ENCODE results near the gene PID1.
"Not testable (repeated sequence)": the region's sequence is repeated elsewhere in the genome, so short reads cannot be mapped to it uniquely, and the experiment has no call there.

Gene PID1

GRCh38 chr2:229084447-229084846 lies 186.6 kb downstream of the PID1 start:
- Histone ChIP-seq H3K36me3 (ENCODE audit: insufficient read depth, low read length) (no peaks in the 10 kb centered on the region), H3K79me2 (ENCODE audit: control insufficient read depth, insufficient read depth, low read length, unreplicated experiment) (no peaks in the 10 kb centered on the region), H3K4me3 (ENCODE audit: low read depth, low read length) (no peak overlapping the region), H2AFZ (ENCODE audit: low read length, unreplicated experiment) (no peak overlapping the region), H3K27me3 (ENCODE audit: insufficient read depth, low read length) (no peaks in the 10 kb centered on the region), H3K27ac (ENCODE audit: low read depth, low read length) (no peak overlapping the region), H3K4me1 (ENCODE audit: control insufficient read depth, insufficient read depth, low read length, unreplicated experiment) (no peaks in the 10 kb centered on the region)

- Histone ChIP-seq H3K4me1 (ENCODE audit: control insufficient read depth, insufficient read depth, low read length, unreplicated experiment) (no peaks in the 10 kb centered on the region), H3K27ac (ENCODE audit: low read depth, low read length) (no peak overlapping the region), H3K27me3 (ENCODE audit: insufficient read depth, low read length) (no peaks in the 10 kb centered on the region)
Measured at GRCh38 chr2:229083606-229084340, 187.3 kb downstream of the PID1 start.

GRCh38 chr2:229081411-229081810 lies 189.7 kb downstream of the PID1 start:
- no peaks in the 10 kb centered on the region for H3K4me1 ChIP-seq (ENCODE audit: control insufficient read depth, insufficient read depth, low read length, unreplicated experiment)
- H2AFZ ChIP-seq (ENCODE audit: low read length, unreplicated experiment) = no peak overlapping the region

More at GRCh38 chr2:229083606-229084340, 187.3 kb downstream of the PID1 start:
- Histone ChIP-seq H3K4me3 (ENCODE audit: low read depth, low read length) (no peak overlapping the region), H3K36me3 (ENCODE audit: insufficient read depth, low read length) (no peaks in the 10 kb centered on the region), H2AFZ (ENCODE audit: low read length, unreplicated experiment) (no peak overlapping the region), H3K79me2 (ENCODE audit: control insufficient read depth, insufficient read depth, low read length, unreplicated experiment) (no peaks in the 10 kb centered on the region)

GRCh38 chr2:229080172-229080571 lies 190.9 kb downstream of the PID1 start:
- no peak overlapping the region for H2AFZ ChIP-seq (ENCODE audit: low read length, unreplicated experiment)
- no peak overlapping the region for H3K4me3 ChIP-seq (ENCODE audit: low read depth, low read length)
- no peaks in the 10 kb centered on the region for H3K27me3 ChIP-seq (ENCODE audit: insufficient read depth, low read length)
- no peak overlapping the region for H3K27ac ChIP-seq (ENCODE audit: low read depth, low read length)
- no peaks in the 10 kb centered on the region for H3K36me3 ChIP-seq (ENCODE audit: insufficient read depth, low read length)
- no peaks in the 10 kb centered on the region for H3K4me1 ChIP-seq (ENCODE audit: control insufficient read depth, insufficient read depth, low read length, unreplicated experiment)
- H3K79me2 ChIP-seq (ENCODE audit: control insufficient read depth, insufficient read depth, low read length, unreplicated experiment) = no peaks in the 10 kb centered on the region

More at GRCh38 chr2:229081411-229081810, 189.7 kb downstream of the PID1 start:
- H3K79me2 ChIP-seq (ENCODE audit: control insufficient read depth, insufficient read depth, low read length, unreplicated experiment) = no peaks in the 10 kb centered on the region
- H3K27ac ChIP-seq (ENCODE audit: low read depth, low read length) = no peak overlapping the region
- H3K4me3 ChIP-seq (ENCODE audit: low read depth, low read length) = no peak overlapping the region
- no peaks in the 10 kb centered on the region for H3K27me3 ChIP-seq (ENCODE audit: insufficient read depth, low read length)
- no peaks in the 10 kb centered on the region for H3K36me3 ChIP-seq (ENCODE audit: insufficient read depth, low read length)

- not testable (repeated sequence) for H3K27me3 ChIP-seq (ENCODE audit: insufficient read depth, low read length); H3K36me3 ChIP-seq (ENCODE audit: insufficient read depth, low read length); H3K27ac ChIP-seq (ENCODE audit: low read depth, low read length); H2AFZ ChIP-seq (ENCODE audit: low read length, unreplicated experiment); H3K4me1 ChIP-seq (ENCODE audit: control insufficient read depth, insufficient read depth, low read length, unreplicated experiment); H3K79me2 ChIP-seq (ENCODE audit: control insufficient read depth, insufficient read depth, low read length, unreplicated experiment); H3K4me3 ChIP-seq (ENCODE audit: low read depth, low read length)
Measured at GRCh38 chr2:229076886-229077285, 194.2 kb downstream of the PID1 start.

GRCh38 chr2:229073935-229074334 lies 197.2 kb downstream of the PID1 start:
- H3K4me3 ChIP-seq (ENCODE audit: low read depth, low read length) = no peak overlapping the region

GRCh38 chr2:229071292-229071976 lies 199.7 kb downstream of the PID1 start:
- H3K27ac ChIP-seq (ENCODE audit: low read depth, low read length) = no peak overlapping the region
- no peak overlapping the region for H3K4me3 ChIP-seq (ENCODE audit: low read depth, low read length)
- H3K4me1 ChIP-seq (ENCODE audit: control insufficient read depth, insufficient read depth, low read length, unreplicated experiment) = no peaks in the 10 kb centered on the region
- no peaks in the 10 kb centered on the region for H3K36me3 ChIP-seq (ENCODE audit: insufficient read depth, low read length)
- no peaks in the 10 kb centered on the region for H3K27me3 ChIP-seq (ENCODE audit: insufficient read depth, low read length)
- no peak overlapping the region for H2AFZ ChIP-seq (ENCODE audit: low read length, unreplicated experiment)
- no peaks in the 10 kb centered on the region for H3K79me2 ChIP-seq (ENCODE audit: control insufficient read depth, insufficient read depth, low read length, unreplicated experiment)

More at GRCh38 chr2:229073935-229074334, 197.2 kb downstream of the PID1 start:
- Histone ChIP-seq H3K27me3 (ENCODE audit: insufficient read depth, low read length) (no peaks in the 10 kb centered on the region), H3K27ac (ENCODE audit: low read depth, low read length) (no peak overlapping the region), H3K36me3 (ENCODE audit: insufficient read depth, low read length) (no peaks in the 10 kb centered on the region), H3K79me2 (ENCODE audit: control insufficient read depth, insufficient read depth, low read length, unreplicated experiment) (no peaks in the 10 kb centered on the region), H2AFZ (ENCODE audit: low read length, unreplicated experiment) (no peak overlapping the region), H3K4me1 (ENCODE audit: control insufficient read depth, insufficient read depth, low read length, unreplicated experiment) (no peaks in the 10 kb centered on the region)

GRCh38 chr2:229066121-229066715 lies 204.9 kb downstream of the PID1 start:
- Histone ChIP-seq H3K36me3 (ENCODE audit: insufficient read depth, low read length) (no peaks in the 10 kb centered on the region), H3K27me3 (ENCODE audit: insufficient read depth, low read length) (no peaks in the 10 kb centered on the region), H2AFZ (ENCODE audit: low read length, unreplicated experiment) (no peak overlapping the region), H3K27ac (ENCODE audit: low read depth, low read length) (no peak overlapping the region), H3K4me3 (ENCODE audit: low read depth, low read length) (no peak overlapping the region), H3K4me1 (ENCODE audit: control insufficient read depth, insufficient read depth, low read length, unreplicated experiment) (no peaks in the 10 kb centered on the region), H3K79me2 (ENCODE audit: control insufficient read depth, insufficient read depth, low read length, unreplicated experiment) (no peaks in the 10 kb centered on the region)

- H3K27me3 ChIP-seq (ENCODE audit: insufficient read depth, low read length) = no peaks in the 10 kb centered on the region
- H3K4me3 ChIP-seq (ENCODE audit: low read depth, low read length) = no peak overlapping the region
- H3K27ac ChIP-seq (ENCODE audit: low read depth, low read length) = no peak overlapping the region
- H3K79me2 ChIP-seq (ENCODE audit: control insufficient read depth, insufficient read depth, low read length, unreplicated experiment) = no peaks in the 10 kb centered on the region
- H3K36me3 ChIP-seq (ENCODE audit: insufficient read depth, low read length) = no peaks in the 10 kb centered on the region
- no peak overlapping the region for H2AFZ ChIP-seq (ENCODE audit: low read length, unreplicated experiment)
- H3K4me1 ChIP-seq (ENCODE audit: control insufficient read depth, insufficient read depth, low read length, unreplicated experiment) = no peaks in the 10 kb centered on the region
Measured at GRCh38 chr2:229064749-229065148, 206.3 kb downstream of the PID1 start.

GRCh38 chr2:229060147-229060546 lies 210.9 kb downstream of the PID1 start:
- Histone ChIP-seq H3K4me1 (ENCODE audit: control insufficient read depth, insufficient read depth, low read length, unreplicated experiment) (no peaks in the 10 kb centered on the region), H3K36me3 (ENCODE audit: insufficient read depth, low read length) (no peaks in the 10 kb centered on the region), H3K27ac (ENCODE audit: low read depth, low read length) (no peak overlapping the region), H3K79me2 (ENCODE audit: control insufficient read depth, insufficient read depth, low read length, unreplicated experiment) (no peaks in the 10 kb centered on the region), H2AFZ (ENCODE audit: low read length, unreplicated experiment) (no peak overlapping the region), H3K27me3 (ENCODE audit: insufficient read depth, low read length) (no peaks in the 10 kb centered on the region), H3K4me3 (ENCODE audit: low read depth, low read length) (no peak overlapping the region)

All from ACC112 (cell line).